Measurements from ENCODE around the gene ENTPD6. TPM values are rescaled to one million over a fixed set of nuclear protein-coding genes. Genes with fewer than 3 reads are reported as not detected.

The ENTPD6 gene
- total RNA-seq, 4 donors from 2014 or later: 163 to 261 (median 224) TPM

- no peaks in the 10 kb centered on the region for H3K9me3 ChIP-seq
- intact Hi-C loops (cut with DNase I; ENCODE audit: low total_unique reads) (no loop called here), in situ Hi-C loops (cut with MboI; ENCODE audit: low pct_ligation_motif_present in 1 of 4, low pct_unique_long_range_greater_than_20kb in 1 of 4, low sequenced_read_pairs in 3 of 4) (no loop called here)
- peak; percentile 18 for DNase-seq
- H3K4me3 ChIP-seq: no peak overlapping the region
- no peaks in the 10 kb centered on the region for H3K27me3 ChIP-seq
- H3K36me3 ChIP-seq: peaks cover 0 to 10% (median 5%) of the 10 kb centered on the region in 4 donors
- 68 to 71% methylated on average over 10 of the region's 10 CpGs for WGBS, 2 donors (ENCODE audit: low coverage in 1 of 2)
- TF ChIP-seq EP300 (IDR thresholded peaks at IDR 0.05; ENCODE audit: low read depth): no peak
- TF ChIP-seq POLR2AphosphoS5 (IDR thresholded peaks at IDR 0.05): no peak
- TF ChIP-seq CTCF (IDR thresholded peaks at IDR 0.05): no peak
- no peak for TF ChIP-seq POLR2A (IDR thresholded peaks at IDR 0.05)
- peak overlapping the region in 3 of 4 donors; percentile 32 to 40 (median 39) for H3K27ac ChIP-seq
- H3K4me1 ChIP-seq: peaks cover 31 to 65% (median 50%) of the 10 kb centered on the region in 4 donors
Measured at GRCh38 chr20:25257756-25258475, 62.4 kb downstream of the ENTPD6 start.

- no peak for DNase-seq
- no peak for TF ChIP-seq POLR2A (IDR thresholded peaks at IDR 0.05)
- TF ChIP-seq EP300 (IDR thresholded peaks at IDR 0.05; ENCODE audit: low read depth): no peak
- Histone ChIP-seq H3K9me3 (no peaks in the 10 kb centered on the region), H3K36me3 (peaks cover 0 to 10% (median 5%) of the 10 kb centered on the region in 4 donors), H3K4me3 (no peak overlapping the region), H3K4me1 (peaks cover 28 to 60% (median 45%) of the 10 kb centered on the region in 4 donors), H3K27me3 (no peaks in the 10 kb centered on the region), H3K27ac (peak overlapping the region in 3 of 4 donors; percentile 32 to 40 (median 39))
- 96% methylated on average over 8 of the region's 8 CpGs; no CpG with 5 or more reads in 1 of the 2 donors for WGBS, 2 donors (ENCODE audit: low coverage in 1 of 2)
- intact Hi-C loops (cut with DNase I; ENCODE audit: low total_unique reads) (no loop called here), in situ Hi-C loops (cut with MboI; ENCODE audit: low pct_ligation_motif_present in 1 of 4, low pct_unique_long_range_greater_than_20kb in 1 of 4, low sequenced_read_pairs in 3 of 4) (no loop called here)
Measured at GRCh38 chr20:25258476-25258805, 62.9 kb downstream of the ENTPD6 start.

- intact Hi-C loops (cut with DNase I; ENCODE audit: low total_unique reads): no loop called here
- H3K27ac ChIP-seq: peak overlapping the region in 1 of 4 donors; percentile 40
- DNase-seq: no peak
Measured at GRCh38 chr20:25258828-25259227, 63.3 kb downstream of the ENTPD6 start.

GRCh38 chr20:25259358-25259757, 63.8 kb downstream of the ENTPD6 start:
- H3K27ac ChIP-seq: peak overlapping the region in 3 of 4 donors; percentile 31 to 55 (median 50)
- 94 to 96% methylated on average over 2 to 12 of the region's 12 CpGs for WGBS, 2 donors (ENCODE audit: low coverage in 1 of 2)

More at GRCh38 chr20:25258828-25259227, 63.3 kb downstream of the ENTPD6 start:
- Histone ChIP-seq H3K4me3 (no peak overlapping the region), H3K36me3 (peaks cover 0 to 10% (median 5%) of the 10 kb centered on the region in 4 donors), H3K27me3 (no peaks in the 10 kb centered on the region), H3K9me3 (no peaks in the 10 kb centered on the region), H3K4me1 (peaks cover 24 to 56% (median 41%) of the 10 kb centered on the region in 4 donors)
- in situ Hi-C loops (cut with MboI; ENCODE audit: low pct_ligation_motif_present in 1 of 4, low pct_unique_long_range_greater_than_20kb in 1 of 4, low sequenced_read_pairs in 3 of 4): no loop called here
- TF ChIP-seq EP300 (IDR thresholded peaks at IDR 0.05; ENCODE audit: low read depth): no peak
- no peak for TF ChIP-seq CTCF (IDR thresholded peaks at IDR 0.05)
- no peak for TF ChIP-seq POLR2AphosphoS5 (IDR thresholded peaks at IDR 0.05)
- TF ChIP-seq POLR2A (IDR thresholded peaks at IDR 0.05): no peak
- 73 to 92% methylated on average over 3 to 4 of the region's 4 CpGs for WGBS, 2 donors (ENCODE audit: low coverage in 1 of 2)

More at GRCh38 chr20:25259358-25259757, 63.8 kb downstream of the ENTPD6 start:
- Histone ChIP-seq H3K4me3 (no peak overlapping the region), H3K9me3 (no peaks in the 10 kb centered on the region), H3K4me1 (peaks cover 20 to 51% (median 37%) of the 10 kb centered on the region in 4 donors), H3K27me3 (no peaks in the 10 kb centered on the region), H3K36me3 (peaks cover 0 to 10% (median 5%) of the 10 kb centered on the region in 4 donors)
- in situ Hi-C loops (cut with MboI; ENCODE audit: low pct_ligation_motif_present in 1 of 4, low pct_unique_long_range_greater_than_20kb in 1 of 4, low sequenced_read_pairs in 3 of 4): no loop called here
- intact Hi-C loops (cut with DNase I; ENCODE audit: low total_unique reads): no loop called here
- TF ChIP-seq CTCF (IDR thresholded peaks at IDR 0.05): no peak
- no peak for TF ChIP-seq POLR2A (IDR thresholded peaks at IDR 0.05)
- TF ChIP-seq POLR2AphosphoS5 (IDR thresholded peaks at IDR 0.05): no peak
- no peak for TF ChIP-seq EP300 (IDR thresholded peaks at IDR 0.05; ENCODE audit: low read depth)
- peak; percentile 6 for DNase-seq

Data from transverse colon (tissue), 4 donors.